ENCODE measurements around the gene FAM50B. TPM values are rescaled to one million over a fixed set of nuclear protein-coding genes. Genes with fewer than 3 reads are reported as not detected.

The FAM50B gene
- total and polyA plus RNA-seq, 10 of the 15 experiments (the other 5 are each of a cell fraction or from before 2014, with no cell fraction given) = 0.58 to 10.2 (median 5.9) TPM

DNA sequence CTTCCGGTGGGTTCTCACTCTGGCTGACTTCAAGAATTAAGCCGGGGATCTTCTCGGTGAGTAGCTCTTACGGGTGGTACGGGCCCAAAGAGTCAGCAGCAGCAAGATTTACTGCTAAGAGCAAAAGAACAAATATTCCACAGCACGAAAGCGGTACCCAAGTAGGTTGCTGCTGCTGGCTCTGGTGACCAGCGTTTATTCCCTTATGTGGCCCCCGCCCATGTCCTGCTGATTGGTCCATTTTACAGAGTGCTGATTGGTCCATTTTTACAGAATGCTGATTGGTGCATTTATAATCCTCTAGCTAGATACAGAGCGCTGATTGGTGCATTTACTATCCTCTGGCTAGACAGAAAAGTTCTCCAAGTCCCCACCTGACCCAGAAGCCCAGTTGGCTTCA is 44.3 kb downstream of the FAM50B start:
- WGBS (ENCODE audit: insufficient coverage, insufficient replicate concordance, low lambda C conversion rate, missing lambda C conversion rate) = 66% methylated on average over 10 of the region's 10 CpGs
- Histone ChIP-seq H4K20me1 (ENCODE audit: control insufficient read depth, insufficient read depth) (no peaks in the 10 kb centered on the region; the same call in 1 of the 2 replicates), H3K27ac (ENCODE audit: control insufficient read depth, insufficient read depth) (no peak overlapping the region), H3K36me3 (ENCODE audit: control insufficient read depth in 2 of 2, insufficient read depth in 2 of 2, low read length in 1 of 2) (no peaks in the 10 kb centered on the region), H3K79me2 (ENCODE audit: control insufficient read depth, insufficient read depth, low read length) (no peaks in the 10 kb centered on the region), H3K4me2 (ENCODE audit: control insufficient read depth, insufficient read depth) (no peak overlapping the region), H3K27me3 (replicated peaks in 1 of 2; ENCODE audit: control insufficient read depth in 2 of 2, insufficient read depth in 2 of 2, low read length in 1 of 2) (no peaks in the 10 kb centered on the region; a peak in 1 of 4 replicates), H3K4me1 (ENCODE audit: control insufficient read depth, insufficient read depth, low read length) (no peaks in the 10 kb centered on the region), H3K9me3 (replicated peaks; ENCODE audit: control insufficient read depth, insufficient read depth, low read length) (no peaks in the 10 kb centered on the region), H3K4me3 (no peak overlapping the region), H3K9ac (ENCODE audit: control insufficient read depth, insufficient read depth, low read length) (no peak overlapping the region), H2AFZ (ENCODE audit: control insufficient read depth, low read depth, low read length) (no peak overlapping the region)
- TF ChIP-seq EED (IDR thresholded peaks at IDR 0.05; ENCODE audit: low read depth) = no peak
- TF ChIP-seq, protein P1, sequence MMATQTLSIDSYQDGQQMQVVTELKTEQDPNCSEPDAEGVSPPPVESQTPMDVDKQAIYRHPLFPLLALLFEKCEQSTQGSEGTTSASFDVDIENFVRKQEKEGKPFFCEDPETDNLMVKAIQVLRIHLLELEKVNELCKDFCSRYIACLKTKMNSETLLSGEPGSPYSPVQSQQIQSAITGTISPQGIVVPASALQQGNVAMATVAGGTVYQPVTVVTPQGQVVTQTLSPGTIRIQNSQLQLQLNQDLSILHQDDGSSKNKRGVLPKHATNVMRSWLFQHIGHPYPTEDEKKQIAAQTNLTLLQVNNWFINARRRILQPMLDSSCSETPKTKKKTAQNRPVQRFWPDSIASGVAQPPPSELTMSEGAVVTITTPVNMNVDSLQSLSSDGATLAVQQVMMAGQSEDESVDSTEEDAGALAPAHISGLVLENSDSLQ (IDR thresholded peaks at IDR 0.05) = no peak
- no peak for TF ChIP-seq TCF3 (IDR thresholded peaks at IDR 0.05; ENCODE audit: borderline replicate concordance, insufficient read depth, low read depth, low read length)
- TF ChIP-seq, protein P2, sequence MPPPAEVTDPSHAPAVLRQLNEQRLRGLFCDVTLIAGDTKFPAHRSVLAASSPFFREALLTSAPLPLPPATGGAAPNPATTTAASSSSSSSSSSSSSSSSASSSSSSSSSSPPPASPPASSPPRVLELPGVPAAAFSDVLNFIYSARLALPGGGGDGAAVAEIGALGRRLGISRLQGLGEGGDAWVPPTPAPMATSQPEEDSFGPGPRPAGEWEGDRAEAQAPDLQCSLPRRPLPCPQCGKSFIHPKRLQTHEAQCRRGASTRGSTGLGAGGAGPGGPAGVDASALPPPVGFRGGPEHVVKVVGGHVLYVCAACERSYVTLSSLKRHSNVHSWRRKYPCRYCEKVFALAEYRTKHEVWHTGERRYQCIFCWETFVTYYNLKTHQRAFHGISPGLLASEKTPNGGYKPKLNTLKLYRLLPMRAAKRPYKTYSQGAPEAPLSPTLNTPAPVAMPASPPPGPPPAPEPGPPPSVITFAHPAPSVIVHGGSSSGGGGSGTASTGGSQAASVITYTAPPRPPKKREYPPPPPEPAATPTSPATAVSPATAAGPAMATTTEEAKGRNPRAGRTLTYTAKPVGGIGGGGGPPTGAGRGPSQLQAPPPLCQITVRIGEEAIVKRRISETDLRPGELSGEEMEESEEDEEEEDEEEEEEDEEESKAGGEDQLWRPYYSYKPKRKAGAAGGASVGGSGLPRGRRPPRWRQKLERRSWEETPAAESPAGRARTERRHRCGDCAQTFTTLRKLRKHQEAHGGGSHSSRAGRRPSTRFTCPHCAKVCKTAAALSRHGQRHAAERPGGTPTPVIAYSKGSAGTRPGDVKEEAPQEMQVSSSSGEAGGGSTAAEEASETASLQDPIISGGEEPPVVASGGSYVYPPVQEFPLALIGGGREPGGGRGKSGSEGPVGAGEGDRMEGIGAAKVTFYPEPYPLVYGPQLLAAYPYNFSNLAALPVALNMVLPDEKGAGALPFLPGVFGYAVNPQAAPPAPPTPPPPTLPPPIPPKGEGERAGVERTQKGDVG (CRISPR knock-in tag; IDR thresholded peaks at IDR 0.05) = no peak
- TF ChIP-seq RAD21 (IDR thresholded peaks at IDR 0.05; ENCODE audit: insufficient read depth, low read depth, low read length) = no peak
- TF ChIP-seq NFYB (IDR thresholded peaks at IDR 0.05; ENCODE audit: insufficient read depth, low read depth, low read length) = 0 out of 2 replicates have a peak, but pooled peaks have one; percentile 32
- no peak for TF ChIP-seq HDAC2 (IDR thresholded peaks at IDR 0.05)
- FAIRE-seq = no peak
- ChIA-PET POLR2A (no interaction called here), CTCF (no interaction called here), RAD21 (ENCODE audit: unreplicated experiment) (no interaction called here), SMC1A (ENCODE audit: uncharacterized antibody, unreplicated experiment) (no interaction called here)
- no peak for ATAC-seq
- in situ Hi-C loops (cut with MboI) (no loop called here), intact Hi-C loops (cut with micrococcal nuclease; ENCODE audit: unreplicated experiment) (no loop called here)
- BruUV-seq (replicated peaks) = no TSS peak
- no peak for DNase-seq (ENCODE audit: low read depth, low spot score)

Measured in GM12878 (cell line).